Neutrophil (primary cell): Measurements from ENCODE around the gene FKBP10.
A peak's percentile ranks its signal among the peaks of the same experiment; 100 is the strongest.

ENCODE experiments used
- H3K27ac ChIP-seq: fragments of 200-600 bp; sonication (generic); 2 replicates; pipeline ENCODE4 v1.5.1; 2016; ENCODE audit warnings: mild to moderate bottlenecking, moderate library complexity
- H3K27me3 ChIP-seq: fragments of 200-600 bp; sonication (generic); 2 replicates; pipeline ENCODE4 v1.6.0; 2016; ENCODE audit warnings: mild to moderate bottlenecking
- H3K36me3 ChIP-seq: fragments of 200-600 bp; sonication (generic); 2 replicates; pipeline ENCODE4 v1.5.1; 2017
- H3K4me1 ChIP-seq, 2 experiments: fragments of 200-600 bp in 1 of 2; sonication (generic) in 1 of 2; 1 replicate in 1 of 2; 2 replicates in 1 of 2; pipeline versions ENCODE4 v1.5.1 to v1.6.1; 2013 to 2016; ENCODE audit warnings: low read depth in 1 of 2, low read length in 1 of 2, mild to moderate bottlenecking in 1 of 2, moderate library complexity in 1 of 2; ENCODE audit not compliant: control insufficient read depth in 1 of 2, insufficient read depth in 1 of 2
- H3K4me3 ChIP-seq, 2 experiments: fragments of 200-600 bp in 1 of 2; sonication (generic) in 1 of 2; 1 replicate in 1 of 2; 2 replicates in 1 of 2; pipeline ENCODE4 v1.5.1; 2013 to 2016; ENCODE audit warnings: low read depth in 1 of 2, low read length in 1 of 2, mild to moderate bottlenecking in 1 of 2, moderate library complexity in 1 of 2
- H3K9me3 ChIP-seq: fragments of 200-600 bp; sonication (generic); 2 replicates; pipeline ENCODE4 v1.5.1; 2016
- TF ChIP-seq, protein P1 (sequence below): fragments of 200-600 bp; sonication (generic); IDR thresholded peaks from 2 replicates; pipeline ENCODE4 v1.5.1; 2016; ENCODE audit warnings: antibody characterized with exemption

FKBP10 gene

DNA sequence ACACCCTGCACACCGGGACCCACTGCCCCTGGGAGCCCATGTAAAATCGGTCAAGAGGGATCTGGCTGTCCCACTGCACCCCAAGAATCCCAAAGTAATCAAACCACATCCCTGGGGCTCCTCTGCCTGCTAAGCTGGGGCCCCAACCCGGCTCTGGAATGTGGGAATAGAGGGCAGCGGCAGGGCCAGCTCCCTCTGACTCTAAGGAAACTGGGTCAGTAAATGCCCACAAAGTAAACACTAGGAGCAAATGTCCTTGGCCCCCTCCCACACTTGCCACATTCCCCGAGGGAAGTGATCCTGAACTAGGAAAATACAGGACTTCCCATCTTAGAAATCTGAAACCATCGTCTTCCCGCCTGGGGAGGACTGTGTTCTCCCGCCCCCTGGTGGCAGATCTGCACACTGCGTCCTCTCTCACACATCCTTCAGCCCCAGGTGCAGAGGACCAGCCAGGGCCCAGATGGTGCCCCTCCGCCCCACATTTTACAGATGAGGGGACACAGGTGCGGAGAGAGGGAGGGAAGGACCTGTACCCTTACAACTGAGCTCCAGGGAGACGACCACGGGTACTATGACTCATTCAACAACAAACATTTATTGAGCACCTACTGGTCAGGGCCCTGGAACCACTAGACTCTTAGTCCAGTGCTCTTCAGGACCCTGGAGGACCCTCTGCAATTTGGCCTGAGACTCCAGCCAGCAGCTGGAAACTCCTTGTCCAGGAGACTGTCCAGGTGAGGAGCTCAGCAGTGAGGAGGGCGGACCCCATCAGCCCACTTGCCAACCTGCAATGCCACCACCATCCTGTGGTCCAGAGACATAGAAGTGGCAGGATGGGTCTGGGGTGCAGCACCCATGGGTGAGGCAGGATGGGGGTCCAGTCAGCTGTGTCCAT lies 11.2 kb upstream of the FKBP10 start:
- no peaks in the 10 kb centered on the region for H3K4me1 ChIP-seq
- no peak overlapping the region for H3K27ac ChIP-seq
- TF ChIP-seq, protein P1, sequence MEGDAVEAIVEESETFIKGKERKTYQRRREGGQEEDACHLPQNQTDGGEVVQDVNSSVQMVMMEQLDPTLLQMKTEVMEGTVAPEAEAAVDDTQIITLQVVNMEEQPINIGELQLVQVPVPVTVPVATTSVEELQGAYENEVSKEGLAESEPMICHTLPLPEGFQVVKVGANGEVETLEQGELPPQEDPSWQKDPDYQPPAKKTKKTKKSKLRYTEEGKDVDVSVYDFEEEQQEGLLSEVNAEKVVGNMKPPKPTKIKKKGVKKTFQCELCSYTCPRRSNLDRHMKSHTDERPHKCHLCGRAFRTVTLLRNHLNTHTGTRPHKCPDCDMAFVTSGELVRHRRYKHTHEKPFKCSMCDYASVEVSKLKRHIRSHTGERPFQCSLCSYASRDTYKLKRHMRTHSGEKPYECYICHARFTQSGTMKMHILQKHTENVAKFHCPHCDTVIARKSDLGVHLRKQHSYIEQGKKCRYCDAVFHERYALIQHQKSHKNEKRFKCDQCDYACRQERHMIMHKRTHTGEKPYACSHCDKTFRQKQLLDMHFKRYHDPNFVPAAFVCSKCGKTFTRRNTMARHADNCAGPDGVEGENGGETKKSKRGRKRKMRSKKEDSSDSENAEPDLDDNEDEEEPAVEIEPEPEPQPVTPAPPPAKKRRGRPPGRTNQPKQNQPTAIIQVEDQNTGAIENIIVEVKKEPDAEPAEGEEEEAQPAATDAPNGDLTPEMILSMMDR = peak; percentile 88
- H3K4me3 ChIP-seq = no peak overlapping the region
- H3K9me3 ChIP-seq = no peaks in the 10 kb centered on the region
- no peaks in the 10 kb centered on the region for H3K36me3 ChIP-seq
- no peaks in the 10 kb centered on the region for H3K27me3 ChIP-seq

DNA sequence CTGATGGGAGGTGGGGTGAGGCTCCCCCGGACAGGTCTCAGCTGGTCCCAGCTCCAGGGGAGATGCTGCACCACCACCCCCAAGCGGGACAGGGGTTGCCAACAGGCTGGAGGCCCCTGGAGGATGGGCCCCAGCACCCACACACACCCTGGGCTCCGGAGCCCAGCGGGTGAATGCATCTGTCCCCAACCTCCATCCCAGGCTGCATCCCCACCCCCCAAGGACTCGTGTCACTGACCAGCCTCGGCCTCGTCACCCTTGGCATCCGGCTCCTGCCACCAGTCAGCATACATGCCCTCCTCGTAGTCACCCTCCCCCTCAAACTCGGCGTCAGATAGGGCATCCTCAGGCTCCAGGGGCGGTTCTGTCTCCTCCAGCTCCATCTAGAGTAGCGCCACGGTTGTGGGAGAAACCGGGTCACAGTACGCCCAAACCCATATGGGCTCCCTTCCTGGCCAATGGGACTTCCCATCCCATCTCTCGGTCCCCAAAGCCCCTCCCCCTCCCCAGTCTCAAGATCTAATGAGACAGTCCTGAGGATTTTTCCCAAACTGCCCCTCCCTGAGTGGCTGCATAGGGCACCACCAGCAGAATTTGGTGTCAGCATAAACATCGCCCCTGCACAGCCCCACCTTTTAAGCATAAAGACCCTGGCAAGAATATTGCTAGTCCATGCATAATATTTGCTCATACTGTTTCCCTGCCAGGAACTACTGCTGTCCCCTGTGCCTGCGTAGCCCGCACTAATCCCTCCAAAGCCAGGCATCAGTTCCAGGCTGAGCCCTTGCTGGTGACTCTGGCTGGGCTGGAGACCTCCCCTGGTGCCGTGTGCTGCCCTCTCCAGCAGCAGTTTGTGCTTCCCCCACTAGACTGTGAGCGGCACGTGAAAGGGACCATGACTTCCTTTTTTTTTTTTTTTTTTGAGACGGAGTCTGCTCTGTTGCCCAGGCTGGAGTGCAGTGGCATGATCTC lies 9.5 kb upstream of the FKBP10 start:
- no peak overlapping the region for H3K4me3 ChIP-seq
- H3K9me3 ChIP-seq = no peaks in the 10 kb centered on the region
- H3K27me3 ChIP-seq = peaks cover under 1% of the 10 kb centered on the region
- TF ChIP-seq, protein P1 = no peak
- H3K4me1 ChIP-seq = no peaks in the 10 kb centered on the region
- H3K36me3 ChIP-seq = no peaks in the 10 kb centered on the region
- no peak overlapping the region for H3K27ac ChIP-seq

DNA sequence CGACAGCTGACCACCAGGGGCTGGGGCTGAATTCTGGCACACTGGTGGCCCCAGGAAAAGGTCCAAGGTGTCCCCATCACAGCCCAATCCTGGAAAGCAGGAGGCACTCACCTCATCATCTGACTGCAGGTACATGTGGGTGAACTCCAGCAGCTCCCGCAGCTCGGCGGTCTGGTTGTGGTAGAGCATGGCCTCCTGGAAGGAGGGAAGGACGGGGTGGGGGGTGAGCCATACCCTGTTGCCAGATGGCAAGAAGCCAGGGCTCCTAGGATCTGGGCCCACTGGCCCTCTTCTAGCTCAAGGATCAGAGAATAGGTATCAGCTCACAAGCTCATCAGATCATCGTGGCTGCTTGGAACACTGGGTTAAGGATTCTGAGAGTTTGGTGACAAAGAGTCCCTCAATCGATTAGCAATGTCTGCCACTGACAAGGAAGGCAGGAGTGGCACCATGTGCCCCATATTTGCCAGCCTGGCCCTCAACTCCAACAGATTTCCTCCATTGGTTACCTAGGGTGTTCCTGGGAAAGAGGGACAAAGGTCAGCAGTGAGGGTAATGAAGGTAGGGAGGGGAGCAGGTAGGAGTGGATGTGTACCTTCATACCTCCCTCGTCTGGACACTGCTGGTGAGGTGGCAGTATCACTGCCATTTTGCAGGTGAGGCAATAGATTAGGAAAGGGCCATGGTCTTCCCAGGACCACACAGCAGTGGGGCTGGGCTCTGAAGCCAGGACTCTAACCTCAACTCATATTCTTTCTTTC lies 5.9 kb upstream of the FKBP10 start:
- no peaks in the 10 kb centered on the region for H3K9me3 ChIP-seq
- peaks cover 10 to 11% of the 10 kb centered on the region in 2 experiments for H3K4me1 ChIP-seq
- no peaks in the 10 kb centered on the region for H3K36me3 ChIP-seq
- H3K4me3 ChIP-seq = no peak overlapping the region
- peaks cover 36% of the 10 kb centered on the region for H3K27me3 ChIP-seq
- H3K27ac ChIP-seq = no peak overlapping the region
- TF ChIP-seq, protein P1 = no peak

DNA sequence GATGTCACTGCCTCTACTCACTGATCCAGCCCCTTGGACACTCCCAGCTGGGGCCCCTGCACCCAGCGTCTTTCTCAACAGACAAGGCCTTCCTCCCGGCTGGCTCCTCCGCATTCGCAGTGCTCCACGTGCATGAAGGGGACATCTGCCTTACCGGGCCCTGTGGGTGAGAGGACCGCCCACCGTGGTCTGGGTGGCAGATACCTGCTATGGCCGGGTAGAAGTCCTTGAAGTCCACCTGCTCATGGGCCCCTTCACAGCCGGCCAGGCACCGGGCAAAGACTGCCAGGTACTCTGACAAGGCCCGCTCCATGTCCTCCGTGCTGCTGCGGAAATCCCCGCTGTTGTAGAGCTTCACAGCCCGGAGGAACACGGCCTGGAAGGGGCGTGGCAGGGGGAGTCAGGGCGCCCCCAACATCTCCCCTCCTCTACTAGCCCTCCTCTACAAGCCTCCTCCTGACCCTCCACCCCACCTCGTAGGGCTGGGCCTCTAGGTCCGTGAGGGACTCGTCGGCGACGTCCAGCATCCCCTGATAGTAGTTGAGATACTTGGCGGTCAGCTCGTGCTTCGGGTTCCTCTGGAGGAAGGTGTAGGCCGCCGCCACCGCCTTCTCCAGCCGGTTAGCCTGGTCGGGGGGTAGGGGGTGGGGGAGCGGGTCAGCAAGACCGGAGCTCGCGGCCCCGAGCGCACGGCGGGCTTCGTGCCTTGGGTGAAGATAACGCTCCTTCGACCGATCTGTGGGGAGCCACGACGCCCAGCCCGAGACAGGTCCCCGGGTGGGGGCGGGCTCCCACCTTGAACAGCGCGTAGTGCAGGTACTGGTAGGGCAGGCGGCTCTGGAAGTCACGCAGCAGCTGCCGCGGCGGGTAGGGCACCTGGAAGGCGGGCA lies 1.9 kb upstream of the FKBP10 start:
- Histone ChIP-seq H3K27ac (no peak overlapping the region), H3K27me3 (peaks cover 69% of the 10 kb centered on the region), H3K4me1 (peaks cover 15 to 18% of the 10 kb centered on the region in 2 experiments), H3K36me3 (no peaks in the 10 kb centered on the region), H3K4me3 (peak overlapping the region; percentile 47 to 53), H3K9me3 (no peaks in the 10 kb centered on the region)
- TF ChIP-seq, protein P1 = no peak
